NOMO-1 (cell line): Measurements from ENCODE around the gene ENTPD3.
A peak's percentile ranks its signal among the peaks of the same experiment; 100 is the strongest.
"Not testable (repeated sequence)": the region's sequence is repeated elsewhere in the genome, so short reads cannot be mapped to it uniquely, and the experiment has no call there.

Experiments used
- DNase-seq, 2 experiments: peaks; one replicate each; lab custom pipeline; 2025; ENCODE audit not compliant: unreplicated experiment in 2 of 2; lab: John Stamatoyannopoulos, UW

ENTPD3 gene

GRCh38 chr3:40456940-40457823 is 70.2 kb downstream of the ENTPD3 start, which contains the start of gene RPL14:
Gene RPL14, plus strand, starts transcription at chr3:40457339. Its CDS starts 133 bp downstream, at chr3:40457472.
- peak; percentile 91 to 92 for DNase-seq

- no peak for DNase-seq
These were observed 71.5 kb downstream of the ENTPD3 start for GRCh38 chr3:40458473-40458872.

- DNase-seq, result not testable (repeated sequence)
These were observed 73.5 kb downstream of the ENTPD3 start for GRCh38 chr3:40460481-40460880.

- no peak for DNase-seq
These were observed 74.2 kb downstream of the ENTPD3 start for GRCh38 chr3:40461161-40461560.

- DNase-seq, result not testable (repeated sequence)
These were observed 75.9 kb downstream of the ENTPD3 start for GRCh38 chr3:40462838-40463237.

GRCh38 chr3:40463579-40463978 is 76.6 kb downstream of the ENTPD3 start:
- no peak for DNase-seq

GRCh38 chr3:40464339-40465110 is 77.5 kb downstream of the ENTPD3 start:
- no peak for DNase-seq

- no peak for DNase-seq
These were observed 78.1 kb downstream of the ENTPD3 start for GRCh38 chr3:40465111-40465407.

- no peak for DNase-seq
These were observed 78.5 kb downstream of the ENTPD3 start for GRCh38 chr3:40465456-40465855.

GRCh38 chr3:40468018-40468417 is 81.0 kb downstream of the ENTPD3 start:
- no peak for DNase-seq

GRCh38 chr3:40470701-40471100 is 83.7 kb downstream of the ENTPD3 start:
- DNase-seq, result no peak

GRCh38 chr3:40476478-40477470 is 89.8 kb downstream of the ENTPD3 start, which contains the start of gene ZNF619:
Gene ZNF619, plus strand, starts transcription at chr3:40477122. Its CDS starts 858 bp downstream, at chr3:40477980.
- peak; percentile 60 to 66 for DNase-seq

GRCh38 chr3:40477666-40478065 is 90.7 kb downstream of the ENTPD3 start:
- DNase-seq, result no peak
